HS-27A (cell line): Measurements from ENCODE around the gene TANGO2.

Source experiments
- DNase-seq: peaks from one replicate; pipeline ENCODE4 v3.0.0-alpha.2; 2012; ENCODE audit warnings: low read depth, missing footprints

Gene TANGO2

GRCh38 chr22:19983741-19984140, 37.2 kb upstream of the TANGO2 start:
- no peak for DNase-seq

DNA sequence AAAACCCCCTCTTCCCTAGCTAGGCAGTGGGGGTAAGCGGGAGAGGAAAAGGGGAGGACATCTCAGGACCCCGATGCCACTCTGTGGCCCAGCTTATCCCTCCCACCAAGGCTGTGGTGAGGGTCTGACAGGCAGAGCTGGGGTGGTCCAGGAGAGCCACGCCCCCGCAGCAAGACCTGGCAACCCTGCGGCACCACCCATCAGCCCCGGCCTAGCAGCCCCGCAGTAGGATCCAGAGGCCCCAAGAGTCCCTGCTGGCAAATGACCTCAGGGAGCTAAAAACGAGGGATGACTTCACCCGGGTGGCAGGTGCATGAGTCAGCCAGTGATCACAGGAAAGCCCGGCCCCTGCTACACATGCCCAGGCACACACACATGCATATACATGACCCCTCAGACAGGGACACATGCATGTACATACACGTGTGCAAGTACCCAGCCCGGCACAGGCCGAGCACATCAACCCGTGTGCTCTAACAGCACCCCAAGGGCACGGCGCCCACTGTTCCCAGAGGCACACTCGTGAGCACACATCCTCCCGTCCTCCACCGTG, 36.6 kb upstream of the TANGO2 start:
- peak; percentile 40 for DNase-seq

- DNase-seq, result no peak
Observed at GRCh38 chr22:19984851-19985811, 35.8 kb upstream of the TANGO2 start.

DNA sequence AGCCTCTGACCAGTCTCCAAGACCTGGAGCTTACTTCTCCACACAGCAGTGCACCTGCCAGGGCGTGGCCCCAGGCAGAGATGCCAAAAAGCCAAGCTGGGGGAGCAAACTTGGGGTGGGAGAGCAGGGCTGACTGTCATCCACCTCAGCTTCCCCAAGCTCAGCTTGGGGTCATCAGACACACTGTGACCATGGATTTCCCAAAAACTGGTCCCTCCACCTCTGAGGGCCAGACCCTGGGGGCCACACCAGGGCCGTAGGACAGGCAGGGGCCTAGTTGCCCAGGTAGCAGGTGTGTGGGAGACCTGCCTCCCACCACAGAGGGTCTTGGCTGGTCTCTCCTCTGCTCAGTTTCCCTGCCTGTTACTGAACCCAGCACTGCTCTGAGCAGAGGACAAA, 34.9 kb upstream of the TANGO2 start:
- no peak for DNase-seq

- peak; percentile 33 for DNase-seq
Observed at GRCh38 chr22:19986410-19987341, 34.2 kb upstream of the TANGO2 start.

GRCh38 chr22:19987394-19988306, 33.3 kb upstream of the TANGO2 start:
- no peak for DNase-seq

- no peak for DNase-seq
Observed at GRCh38 chr22:19988331-19988808, 32.5 kb upstream of the TANGO2 start.

DNA sequence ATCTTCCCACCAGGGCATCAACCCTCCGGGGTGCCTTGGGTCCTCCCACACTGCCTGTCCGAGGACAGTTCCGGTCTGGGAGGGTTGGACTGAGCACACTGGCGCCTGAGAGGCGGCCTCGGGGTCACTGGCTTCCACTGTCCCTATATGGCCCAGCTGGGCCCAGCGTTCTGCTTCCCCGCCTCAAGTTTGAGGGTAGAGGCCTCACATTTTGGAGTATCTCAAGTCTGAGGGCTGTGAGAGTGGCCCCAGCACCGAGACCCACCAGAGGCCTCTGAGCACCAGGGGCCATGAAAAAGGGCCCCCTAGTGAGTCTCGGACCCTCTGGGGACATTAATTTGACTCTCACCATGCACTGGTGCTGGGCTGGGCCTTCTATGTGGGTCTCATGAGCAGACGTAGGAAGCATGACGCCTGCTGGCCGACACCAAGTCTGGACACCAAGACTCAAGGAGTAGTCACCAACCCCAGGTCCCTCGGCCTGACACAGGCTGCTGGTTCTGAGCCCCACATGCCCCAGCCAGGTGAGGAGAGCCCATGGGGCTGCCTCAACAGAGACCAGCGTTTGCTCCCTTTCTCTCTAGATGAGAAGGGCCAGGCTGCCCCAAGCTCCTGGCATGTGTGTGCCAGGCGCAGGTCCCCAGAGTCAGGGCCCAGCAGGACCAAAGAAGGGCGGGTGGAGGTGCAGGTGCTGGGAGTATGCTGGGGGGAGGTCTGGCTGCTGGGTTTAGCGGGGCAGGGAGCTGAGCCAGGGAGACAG, 31.8 kb upstream of the TANGO2 start:
- DNase-seq, result no peak

- no peak for DNase-seq
Observed at GRCh38 chr22:19989725-19990067, 31.2 kb upstream of the TANGO2 start.

GRCh38 chr22:19990188-19990587, 30.7 kb upstream of the TANGO2 start:
- DNase-seq, result no peak

DNA sequence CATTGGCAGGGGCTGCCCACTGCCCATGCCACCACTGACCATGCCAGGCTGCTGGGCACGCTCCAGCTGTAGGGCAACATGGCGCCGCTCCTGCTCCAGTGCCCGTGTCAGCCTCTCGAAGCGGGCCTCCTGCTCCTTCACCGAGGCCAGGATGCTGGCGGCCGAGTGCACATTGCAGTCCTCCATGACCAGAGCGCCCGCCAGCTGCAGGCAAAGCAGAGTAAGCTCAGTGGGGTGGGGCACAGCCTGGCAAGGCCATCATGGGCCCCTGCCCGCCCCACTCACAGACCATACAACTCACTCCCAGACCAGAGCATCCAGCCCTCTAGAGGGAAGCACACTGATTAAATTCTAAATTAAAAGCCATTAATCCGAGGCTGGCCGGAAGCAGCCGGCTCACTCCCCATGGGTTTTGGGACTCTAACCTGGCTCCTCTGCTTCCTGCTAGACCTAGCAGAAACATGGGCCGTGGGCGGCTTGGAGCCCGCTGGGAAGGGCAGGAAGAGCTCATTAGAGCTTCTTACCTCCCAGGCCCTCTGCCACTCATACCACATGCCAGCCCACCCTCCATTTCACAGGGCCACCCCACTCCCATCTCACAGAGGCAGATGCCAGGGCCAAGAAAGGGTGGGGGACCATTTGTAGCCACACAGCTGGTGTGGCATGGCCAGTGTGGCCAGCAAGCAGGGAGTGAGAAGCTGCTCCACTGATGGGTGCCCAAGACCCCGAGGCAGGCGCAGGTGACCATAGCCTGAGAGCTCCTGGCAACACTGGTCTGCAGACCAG, 30.1 kb upstream of the TANGO2 start:
- DNase-seq, result no peak

DNA sequence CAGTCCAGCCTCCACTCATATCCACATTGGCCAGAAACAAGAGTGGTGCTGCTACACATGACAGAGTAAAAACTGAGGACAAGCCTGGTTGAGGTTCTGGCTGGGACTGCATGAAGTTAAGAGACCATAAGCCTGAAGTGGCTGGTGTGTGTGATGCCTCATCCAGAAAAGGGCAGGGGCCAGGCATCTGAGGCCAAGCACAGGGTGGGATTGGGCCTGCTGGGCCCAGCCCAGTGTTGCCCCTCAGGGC, 29.6 kb upstream of the TANGO2 start:
- no peak for DNase-seq

GRCh38 chr22:19991645-19992451, 29.1 kb upstream of the TANGO2 start:
- DNase-seq, result no peak

DNA sequence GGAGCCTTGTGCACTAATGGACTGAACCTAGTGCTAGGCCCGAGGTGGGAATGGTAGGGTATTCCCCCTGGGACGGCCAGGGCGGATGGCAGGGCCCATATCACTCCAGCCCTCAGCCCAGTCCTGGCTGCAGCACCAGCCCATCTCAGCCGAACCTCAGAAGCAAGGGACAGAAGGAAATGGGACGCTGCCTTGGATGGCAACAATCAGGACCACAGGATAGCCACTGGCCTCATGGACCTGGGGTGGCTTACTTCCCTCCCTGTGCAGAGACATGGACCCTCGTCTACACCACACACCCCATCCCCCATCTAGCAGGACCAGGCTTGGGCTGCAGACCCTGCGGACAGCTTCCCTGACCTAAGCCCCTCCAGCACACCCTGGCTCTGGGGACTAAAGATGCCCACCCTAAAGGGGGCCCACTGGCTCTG, 28.4 kb upstream of the TANGO2 start:
- DNase-seq, result no peak

DNA sequence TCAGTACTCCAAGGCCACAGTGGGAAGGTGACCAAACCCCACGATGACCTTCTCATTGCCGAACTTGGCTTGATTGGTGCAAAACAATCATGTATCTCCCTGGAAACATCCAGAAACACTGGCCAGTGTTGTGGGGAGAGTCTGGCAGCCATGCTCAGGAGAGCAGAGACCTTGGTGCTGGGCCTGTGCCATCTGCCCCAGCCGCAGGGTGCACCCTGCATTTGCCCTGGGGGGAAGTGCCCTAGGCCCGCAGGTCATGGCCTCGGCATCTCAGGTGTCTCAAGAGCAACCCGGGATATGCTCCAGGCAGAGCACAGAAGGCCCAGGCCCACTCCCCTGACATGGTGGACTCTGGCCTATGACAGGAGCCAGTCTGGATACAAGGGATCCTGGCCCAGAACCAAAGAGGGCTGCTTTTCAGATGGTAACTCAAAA, 28.0 kb upstream of the TANGO2 start:
- no peak for DNase-seq

DNA sequence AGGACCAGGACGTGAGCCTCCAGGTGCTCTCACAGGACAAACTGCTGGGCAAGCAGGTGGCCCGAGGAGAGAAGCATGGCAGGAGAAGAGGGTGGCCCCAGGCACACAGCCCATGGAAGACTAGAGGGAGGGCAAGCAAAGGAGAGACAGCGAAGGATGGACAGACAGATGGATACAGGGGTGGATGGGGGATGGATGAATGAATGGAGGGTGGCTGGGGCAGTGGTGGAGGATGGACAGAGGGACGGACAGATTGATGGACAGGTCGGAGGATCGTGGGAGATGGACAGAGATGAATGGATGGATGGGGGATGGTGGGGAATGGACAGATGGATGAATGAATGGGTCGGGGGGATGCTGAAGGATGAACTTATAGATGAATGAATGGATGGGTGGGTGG, 27.0 kb upstream of the TANGO2 start:
- DNase-seq, result no peak

DNA sequence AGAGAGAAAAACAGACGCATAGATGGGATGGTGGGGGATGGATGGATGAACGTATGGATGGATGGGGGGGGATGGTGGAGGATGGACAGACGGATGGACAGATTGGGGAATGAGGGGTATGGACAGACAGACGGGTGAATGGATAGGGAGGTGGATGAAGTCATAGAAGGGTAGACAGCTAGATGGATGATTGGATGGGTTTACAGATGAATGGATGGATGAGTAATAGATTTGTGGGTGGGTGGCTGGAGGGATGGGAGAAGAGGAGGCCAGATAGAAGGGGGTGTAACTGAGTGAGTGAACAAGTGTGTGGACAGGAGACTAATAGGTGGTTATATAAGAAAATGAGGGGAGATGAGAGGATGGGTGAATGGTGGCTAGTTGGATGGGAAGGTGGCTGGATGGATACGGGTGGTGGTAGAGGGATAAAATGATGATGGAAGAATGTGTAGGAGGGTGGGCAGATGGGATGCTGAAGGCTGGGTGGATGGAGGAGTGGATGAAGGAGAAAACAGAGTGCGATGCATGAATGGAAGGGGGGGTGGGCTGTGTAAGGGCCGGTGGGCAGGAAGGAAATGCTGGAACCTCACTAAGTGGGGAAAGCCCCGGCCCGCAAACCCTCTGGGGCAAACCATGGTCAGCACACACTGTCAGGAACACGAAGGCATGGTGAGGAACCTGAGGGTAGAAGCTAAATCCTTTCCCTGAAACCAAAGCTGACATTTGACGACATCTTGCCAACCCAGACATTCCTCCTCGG, 25.9 kb upstream of the TANGO2 start:
- DNase-seq, result no peak

DNA sequence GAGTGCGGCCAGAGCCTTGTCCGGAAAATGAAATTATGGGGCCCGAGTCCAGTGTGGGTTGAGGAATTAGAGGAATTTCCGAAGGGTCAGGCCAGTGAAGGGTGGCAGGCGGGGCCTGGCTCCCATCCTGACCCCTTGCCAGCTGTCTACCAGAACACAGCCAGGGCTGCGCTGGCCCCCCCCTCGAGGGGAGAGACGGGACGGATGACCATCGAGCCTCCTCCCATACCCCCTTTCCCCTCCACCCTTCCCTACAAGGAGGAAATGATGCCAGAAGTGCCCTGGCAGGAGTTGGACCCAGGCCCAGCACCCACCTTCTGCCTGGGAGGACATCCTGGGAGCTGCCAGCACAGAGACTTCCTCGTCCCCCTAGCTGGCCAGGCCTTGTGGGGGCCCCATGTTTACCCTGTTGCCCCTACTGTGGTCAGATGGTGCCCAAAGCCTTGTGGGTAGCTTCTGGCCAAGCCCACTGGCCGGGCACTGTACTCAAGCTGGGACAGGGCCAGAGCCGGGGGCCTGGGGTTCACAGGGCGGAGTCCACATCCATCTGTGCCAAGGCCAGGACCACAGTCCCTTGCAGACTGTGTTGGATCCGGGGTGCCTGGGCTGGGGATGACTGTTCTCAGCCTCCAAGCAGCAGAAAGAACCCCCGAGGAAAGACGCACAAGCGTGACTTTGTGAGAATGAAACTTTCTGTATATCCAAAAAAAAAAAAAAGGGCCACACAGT, 25.1 kb upstream of the TANGO2 start:
- DNase-seq, result no peak
